SKM-1 (cell line): ENCODE results near the gene TFB1M.
"Not testable (repeated sequence)": the region's sequence is repeated elsewhere in the genome, so short reads cannot be mapped to it uniquely, and the experiment has no call there.

Source experiments
- DNase-seq: peaks from one replicate; lab custom pipeline; 2025; ENCODE audit not compliant: unreplicated experiment; lab: John Stamatoyannopoulos, UW

TFB1M gene

DNA sequence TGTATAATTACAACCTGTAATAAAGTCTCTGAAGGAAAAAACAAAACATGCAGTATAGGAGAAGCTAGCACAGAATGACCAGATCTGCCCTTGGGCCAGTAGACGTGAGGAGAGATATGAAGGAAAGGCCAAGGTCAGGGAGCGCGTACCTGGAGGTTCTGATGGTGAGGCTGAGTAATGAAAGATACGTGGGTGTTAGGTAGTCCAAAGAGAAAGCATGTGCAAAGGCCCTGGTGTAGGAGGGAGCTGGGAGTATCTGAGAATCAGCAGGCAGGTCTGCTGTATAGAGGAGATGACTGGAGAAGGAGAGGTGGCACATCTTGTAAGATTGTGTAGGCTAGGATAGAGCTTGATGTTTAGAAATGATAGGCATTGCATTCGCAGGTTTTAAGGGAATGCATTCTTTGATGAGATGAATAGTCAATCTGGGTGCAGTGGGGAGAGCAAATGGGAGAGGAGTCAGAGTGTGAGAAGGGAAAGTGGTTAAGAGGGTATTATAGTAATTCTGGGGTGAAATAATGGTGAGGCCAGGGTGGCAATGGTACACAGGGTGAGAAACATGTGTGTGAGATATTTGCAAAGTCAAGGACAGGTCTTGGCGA lies 15.9 kb upstream of the TFB1M start:
- no peak for DNase-seq

DNA sequence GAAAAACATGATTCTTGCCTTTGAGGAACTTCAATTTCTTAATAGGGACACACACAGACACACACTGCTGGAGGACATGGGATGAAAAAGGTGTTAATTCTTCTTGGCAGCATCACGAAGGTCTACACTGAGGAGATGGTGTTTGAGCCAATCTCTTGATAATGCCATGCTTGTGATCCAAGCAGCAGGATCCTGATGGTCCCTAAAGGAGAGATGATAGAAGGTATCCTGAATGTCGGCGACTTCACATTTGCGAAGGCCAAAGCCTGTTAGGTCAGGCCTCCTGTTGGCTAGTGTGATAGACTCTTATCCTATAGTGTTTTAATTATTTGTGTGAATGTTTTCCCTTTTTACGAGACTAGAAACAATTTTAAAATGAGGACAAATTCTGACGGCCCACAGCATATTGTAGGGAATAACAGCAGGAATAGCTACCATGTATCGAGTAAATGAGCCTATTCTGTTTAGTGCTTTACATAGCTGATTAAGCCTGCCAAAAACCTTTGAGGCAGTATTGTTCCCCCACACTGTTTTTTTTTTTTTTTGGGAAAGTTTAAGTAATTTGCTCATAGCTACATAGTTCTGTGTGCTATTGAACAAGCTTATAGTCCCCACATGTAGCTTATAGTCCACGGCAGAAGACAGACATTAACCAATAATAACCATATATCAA lies 15.3 kb upstream of the TFB1M start:
- no peak for DNase-seq

GRCh38 chr6:155328539-155329459 lies 14.5 kb upstream of the TFB1M start:
- DNase-seq = no peak

DNA sequence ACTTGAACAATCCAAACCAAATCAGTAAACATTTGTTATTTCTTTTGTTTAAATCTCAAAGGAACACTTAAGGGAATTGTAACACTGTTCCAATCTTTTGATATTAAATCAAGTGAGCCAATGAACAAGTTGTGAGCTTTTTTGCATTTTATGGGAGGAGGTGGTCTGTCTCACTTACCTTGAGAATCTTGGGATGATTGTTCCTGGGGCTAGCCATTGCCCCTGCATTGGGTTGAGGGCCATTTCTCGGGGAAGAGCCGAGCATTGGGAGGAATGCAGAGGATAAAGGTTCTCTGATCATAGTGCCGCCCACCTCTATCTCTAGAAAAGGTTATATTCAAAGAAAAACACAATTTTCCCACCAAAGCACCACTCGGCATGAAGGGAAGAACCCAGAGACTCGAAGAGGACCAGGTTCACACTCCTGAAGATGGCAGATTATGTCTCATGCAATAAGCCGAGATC lies 13.8 kb upstream of the TFB1M start:
- DNase-seq = no peak

DNA sequence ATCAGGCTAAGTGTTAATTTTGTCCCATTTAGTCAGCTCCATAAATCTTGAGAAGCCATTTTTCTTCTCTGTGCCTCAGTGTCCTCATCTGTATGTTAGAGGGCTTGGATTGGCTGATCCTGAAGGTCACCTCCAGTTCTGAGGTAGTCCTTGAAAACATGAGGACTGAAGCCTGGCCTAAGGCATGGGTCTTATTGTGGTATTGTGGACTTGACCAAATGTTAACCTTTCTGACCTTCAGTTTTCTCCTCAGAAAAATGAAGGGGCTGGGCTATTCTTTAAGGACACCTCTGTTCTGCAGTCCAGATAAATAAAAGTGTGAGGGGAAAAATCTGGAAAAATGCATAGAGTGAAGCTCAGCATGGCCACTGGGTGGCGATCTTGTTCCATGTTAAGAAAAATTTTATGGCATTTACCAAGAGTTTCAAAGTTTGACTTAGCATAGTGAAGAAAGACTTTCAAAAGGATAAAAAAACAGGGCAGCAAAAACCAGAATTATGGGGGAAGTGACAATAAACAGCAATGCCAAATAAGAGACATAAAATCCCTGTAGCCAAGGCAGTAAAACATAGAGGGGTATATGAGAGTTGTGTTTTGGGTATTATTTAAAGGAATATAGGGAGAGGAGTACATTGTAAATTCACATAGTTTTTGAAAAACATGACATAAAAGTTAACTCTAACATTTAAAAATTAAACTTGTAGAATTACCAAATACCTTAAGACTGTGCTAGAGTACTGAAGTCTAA lies 13.2 kb upstream of the TFB1M start:
- DNase-seq = peak; percentile 31

GRCh38 chr6:155325700-155326516 lies 11.6 kb upstream of the TFB1M start:
- no peak for DNase-seq

DNA sequence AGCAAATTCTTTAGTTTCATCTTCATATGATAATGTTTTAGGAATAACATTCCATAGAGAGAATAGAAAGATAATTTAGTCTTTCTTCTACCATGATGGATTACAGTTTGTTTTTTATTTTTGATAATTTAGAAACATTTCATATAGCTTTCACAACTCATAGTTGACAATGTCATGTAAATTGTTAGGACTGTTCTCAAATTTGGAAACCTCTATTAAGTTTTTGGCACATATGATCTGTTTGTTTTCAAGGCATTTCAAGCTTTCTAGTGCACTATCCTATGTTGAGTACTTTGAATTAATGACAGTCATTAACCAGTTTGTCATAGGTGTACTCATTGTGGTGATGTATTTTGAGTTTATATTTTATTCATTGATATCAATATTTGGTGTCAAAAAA lies 10.7 kb upstream of the TFB1M start:
- DNase-seq = no peak

- no peak for DNase-seq
Measured at GRCh38 chr6:155324172-155324571, 9.9 kb upstream of the TFB1M start.

DNA sequence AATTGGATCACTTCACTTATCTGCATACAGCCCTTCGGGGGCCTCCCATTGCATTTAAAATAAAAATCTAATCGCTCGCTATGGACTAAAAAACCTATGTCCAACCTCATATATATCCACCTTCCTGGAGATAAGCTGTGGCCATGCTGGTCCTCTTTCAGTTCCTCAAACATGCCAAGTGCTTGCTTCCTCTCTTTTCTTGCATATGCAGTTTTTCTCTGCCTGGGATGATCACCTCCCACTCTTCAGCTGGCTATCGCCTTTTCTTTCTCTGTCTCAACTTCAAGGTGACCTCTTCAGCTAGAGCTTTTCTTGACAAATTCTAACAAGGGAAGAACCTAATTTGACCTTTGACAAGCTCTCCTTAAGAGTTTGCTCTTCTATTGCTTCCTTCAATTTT lies 5.6 kb upstream of the TFB1M start:
- DNase-seq = peak; percentile 70

DNA sequence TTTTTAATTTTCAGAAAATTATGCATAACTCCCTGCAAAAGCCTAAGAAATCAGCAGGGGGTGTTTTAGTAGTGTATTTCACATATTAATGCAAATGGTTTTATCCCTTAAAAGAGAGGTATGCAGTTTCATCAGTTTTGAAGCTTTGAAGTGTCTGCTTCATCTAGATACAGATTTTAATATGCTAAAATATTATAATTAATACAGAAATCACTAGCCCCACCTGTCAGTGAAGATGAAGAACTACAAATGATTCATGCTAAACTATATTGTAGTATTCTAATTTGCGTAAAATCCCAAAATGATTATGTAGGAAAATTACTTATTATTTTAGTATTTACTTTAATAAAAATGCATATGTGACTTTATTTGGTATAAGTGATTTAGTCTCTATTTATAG lies 2.9 kb upstream of the TFB1M start:
- DNase-seq = no peak

DNA sequence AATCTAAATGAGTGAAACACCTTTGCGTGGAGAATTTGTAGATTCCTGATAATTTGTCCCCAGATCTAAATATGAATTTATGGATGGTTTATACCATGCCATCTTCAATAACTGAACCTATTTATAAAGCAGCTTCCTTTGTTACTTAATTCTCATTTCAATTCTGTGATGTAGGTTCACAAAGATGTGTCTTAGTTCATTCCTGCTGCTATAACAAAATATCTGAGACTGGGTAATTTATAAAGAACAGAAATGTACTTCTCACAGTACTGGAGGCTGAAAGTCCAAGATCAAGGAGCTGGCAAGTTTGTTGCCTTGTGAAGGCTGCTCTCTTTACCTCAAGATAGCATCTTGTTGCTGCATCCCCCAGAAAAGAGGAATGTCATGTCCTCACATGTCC lies 2.1 kb upstream of the TFB1M start:
- no peak for DNase-seq

DNA sequence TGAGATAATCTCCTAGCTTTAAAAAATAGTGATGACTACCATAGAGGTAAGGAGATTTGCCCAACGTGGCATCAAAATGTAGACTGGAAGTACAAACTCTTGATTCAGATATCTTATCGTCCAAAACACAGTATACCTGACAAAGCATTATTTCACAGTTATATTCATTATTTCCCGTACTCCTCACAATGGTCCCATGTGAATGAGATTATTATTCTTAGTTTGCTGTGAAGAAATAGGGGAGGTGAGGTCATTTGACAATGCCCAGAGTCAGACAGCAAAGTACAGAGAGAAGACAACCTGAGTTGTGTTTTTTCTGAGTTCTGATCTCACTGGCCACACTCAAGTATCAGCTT lies 1.2 kb upstream of the TFB1M start:
- no peak for DNase-seq

DNA sequence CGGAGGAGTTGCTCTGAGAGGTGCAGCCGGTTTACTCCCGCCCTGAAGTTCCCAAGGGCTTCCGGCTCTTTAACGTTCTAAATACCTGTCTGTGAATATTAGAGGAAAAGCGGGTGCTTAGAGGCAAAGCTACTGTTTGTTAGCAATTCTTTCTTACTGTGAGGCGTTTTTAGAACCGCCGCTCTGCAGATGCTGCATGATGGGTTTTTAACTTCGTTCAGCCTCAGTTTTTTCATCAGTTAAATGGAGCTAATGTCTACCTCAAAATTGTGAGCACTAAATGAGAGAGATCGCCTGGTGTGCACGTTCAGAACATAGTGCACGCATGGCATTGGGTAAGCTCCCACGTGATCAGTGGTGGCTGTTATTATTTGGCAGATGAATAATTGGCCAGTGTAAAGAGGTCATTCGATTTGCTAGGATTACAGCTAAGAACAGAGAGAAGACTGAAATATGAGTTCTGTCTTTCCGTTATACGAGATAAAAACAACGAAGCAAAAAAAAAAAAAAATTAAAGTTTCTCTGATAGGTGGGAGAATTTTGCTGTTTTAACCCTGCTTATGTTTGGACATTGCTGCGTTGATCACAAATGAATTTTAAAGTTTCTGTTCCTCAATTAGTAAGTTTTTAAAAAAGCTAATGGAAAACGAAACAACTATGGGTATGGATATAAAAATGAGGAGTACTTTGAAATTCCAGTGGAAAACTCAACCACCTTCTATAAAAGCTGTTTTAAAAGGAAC lies 660 bp upstream of the TFB1M start:
- peak; percentile 78 for DNase-seq

GRCh38 chr6:155313602-155314091 lies 637 bp downstream of the TFB1M start:
- DNase-seq = no peak

GRCh38 chr6:155312950-155313349 lies 1.3 kb downstream of the TFB1M start:
- DNase-seq = not testable (repeated sequence)

DNA sequence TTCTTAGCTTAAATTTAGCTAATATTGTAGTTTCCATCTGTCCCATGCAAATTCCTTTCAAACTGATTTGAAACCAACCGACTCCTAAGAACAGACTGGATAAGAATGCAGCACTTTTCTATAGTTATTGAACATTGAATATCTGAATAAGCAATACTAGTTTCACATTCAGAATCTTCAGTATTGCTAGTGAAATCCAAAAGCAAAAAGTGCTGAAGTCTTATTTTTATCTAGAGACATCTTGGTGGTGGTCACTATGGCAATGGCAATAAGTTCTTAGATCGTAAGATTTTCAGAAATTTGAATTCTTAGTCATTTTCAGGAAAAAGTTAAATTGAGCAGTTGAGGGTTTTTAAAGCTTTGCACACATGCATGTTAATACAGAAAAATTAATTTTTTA lies 2.7 kb downstream of the TFB1M start:
- DNase-seq = no peak

DNA sequence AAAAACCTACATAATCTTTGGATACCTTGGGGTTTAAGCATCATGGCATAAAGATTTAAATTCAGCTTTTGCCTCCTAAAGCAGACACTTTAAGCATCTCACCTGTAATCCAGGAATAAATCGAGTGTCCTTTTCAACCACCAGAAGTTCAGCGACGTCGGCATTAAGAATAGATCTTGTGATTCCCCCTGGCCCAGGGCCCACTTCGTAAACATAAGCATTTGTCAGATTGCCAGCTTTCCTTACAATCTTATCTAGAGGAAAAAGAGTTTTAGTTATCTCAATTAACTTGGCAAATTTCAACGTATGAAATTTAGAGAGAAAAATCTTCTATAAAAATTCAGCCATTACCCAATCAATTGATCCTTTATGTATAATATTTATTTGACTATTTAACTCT lies 3.2 kb downstream of the TFB1M start:
- DNase-seq = no peak

- no peak for DNase-seq
Measured at GRCh38 chr6:155310596-155310995, 3.7 kb downstream of the TFB1M start.

DNA sequence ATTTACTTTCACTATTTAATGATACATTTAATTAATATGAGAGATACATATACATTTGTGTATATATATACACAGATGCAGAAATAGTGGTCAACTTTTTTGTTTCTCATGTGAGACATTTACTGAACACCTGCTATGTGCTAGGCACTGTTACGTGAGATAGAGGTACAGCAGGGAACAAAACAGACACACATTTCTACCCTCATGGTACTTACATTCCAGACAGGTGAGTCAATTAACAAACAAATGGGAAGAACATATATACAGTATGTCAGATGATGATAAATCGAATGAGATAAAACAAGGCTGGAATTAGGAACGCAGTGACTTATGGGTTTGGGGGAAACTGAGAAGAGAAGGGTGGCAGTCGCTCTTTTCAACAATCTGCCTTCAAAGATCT lies 5.1 kb downstream of the TFB1M start:
- DNase-seq = no peak

DNA sequence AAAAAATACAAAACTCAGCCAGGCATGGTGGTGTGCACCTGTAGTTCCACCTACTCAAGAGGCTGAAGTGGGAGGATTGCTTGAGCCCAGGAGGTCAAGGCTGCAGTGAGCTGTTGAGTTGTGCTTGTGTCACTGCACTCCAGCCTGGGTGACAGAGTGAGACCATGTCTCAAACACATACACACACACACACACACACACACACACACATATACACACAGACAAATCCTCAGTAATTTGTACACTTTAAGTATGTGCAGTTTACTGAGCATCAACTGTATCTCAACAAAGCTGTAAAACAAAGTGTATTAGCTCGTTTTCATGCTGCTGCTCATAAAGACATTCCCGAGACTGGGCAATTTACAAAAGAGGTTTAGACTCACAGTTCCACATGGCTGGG lies 7.3 kb downstream of the TFB1M start:
- DNase-seq = no peak
